ENCODE results near the gene C15orf62. TPM values are rescaled to one million over a fixed set of nuclear protein-coding genes. Genes with fewer than 3 reads are reported as not detected.

C15orf62 gene
- total RNA-seq, 1 donor from 2014 or later = 1.4 TPM

- H3K27me3 ChIP-seq (ENCODE audit: control insufficient read depth, insufficient read depth, low read length) = no peaks in the 10 kb centered on the region
- no peak for TF ChIP-seq CTCF (IDR thresholded peaks at IDR 0.05; ENCODE audit: insufficient read depth, low read length, poor library complexity, severe bottlenecking)
- DNase-seq (ENCODE audit: low read depth) = no peak
- no peaks in the 10 kb centered on the region for H3K36me3 ChIP-seq (ENCODE audit: control insufficient read depth, insufficient read depth, low read length)
- H3K4me3 ChIP-seq (ENCODE audit: low read depth, low read length) = no peak overlapping the region
Observed at GRCh38 chr15:40766194-40766815, 3.5 kb upstream of the C15orf62 start.

- no peak for DNase-seq (ENCODE audit: low read depth)
- TF ChIP-seq CTCF (IDR thresholded peaks at IDR 0.05; ENCODE audit: insufficient read depth, low read length, poor library complexity, severe bottlenecking) = no peak
- Histone ChIP-seq H3K27me3 (ENCODE audit: control insufficient read depth, insufficient read depth, low read length) (no peaks in the 10 kb centered on the region), H3K36me3 (ENCODE audit: control insufficient read depth, insufficient read depth, low read length) (no peaks in the 10 kb centered on the region), H3K4me3 (ENCODE audit: low read depth, low read length) (no peak overlapping the region)
Observed at GRCh38 chr15:40766906-40767837, 2.6 kb upstream of the C15orf62 start.

- Histone ChIP-seq H3K36me3 (ENCODE audit: control insufficient read depth, insufficient read depth, low read length) (no peaks in the 10 kb centered on the region), H3K4me3 (ENCODE audit: low read depth, low read length) (no peak overlapping the region), H3K27me3 (ENCODE audit: control insufficient read depth, insufficient read depth, low read length) (no peaks in the 10 kb centered on the region)
- TF ChIP-seq CTCF (IDR thresholded peaks at IDR 0.05; ENCODE audit: insufficient read depth, low read length, poor library complexity, severe bottlenecking) = no peak
- DNase-seq (ENCODE audit: low read depth) = no peak
Observed at GRCh38 chr15:40767838-40768500, 1.8 kb upstream of the C15orf62 start.

GRCh38 chr15:40768521-40769273, 1.1 kb upstream of the C15orf62 start:
- H3K4me3 ChIP-seq (ENCODE audit: low read depth, low read length) = no peak overlapping the region
- no peaks in the 10 kb centered on the region for H3K27me3 ChIP-seq (ENCODE audit: control insufficient read depth, insufficient read depth, low read length)
- peaks cover 1% of the 10 kb centered on the region for H3K36me3 ChIP-seq (ENCODE audit: control insufficient read depth, insufficient read depth, low read length)
- no peak for DNase-seq (ENCODE audit: low read depth)
- no peak for TF ChIP-seq CTCF (IDR thresholded peaks at IDR 0.05; ENCODE audit: insufficient read depth, low read length, poor library complexity, severe bottlenecking)

- H3K36me3 ChIP-seq (ENCODE audit: control insufficient read depth, insufficient read depth, low read length) = peaks cover 3% of the 10 kb centered on the region
- TF ChIP-seq CTCF (IDR thresholded peaks at IDR 0.05; ENCODE audit: insufficient read depth, low read length, poor library complexity, severe bottlenecking) = no peak
- no peaks in the 10 kb centered on the region for H3K27me3 ChIP-seq (ENCODE audit: control insufficient read depth, insufficient read depth, low read length)
- no peak for DNase-seq (ENCODE audit: low read depth)
- peak overlapping the region; percentile 1 for H3K4me3 ChIP-seq (ENCODE audit: low read depth, low read length)
Observed at GRCh38 chr15:40770147-40770721, 454 bp downstream of the C15orf62 start.

Data from kidney epithelial cell (primary cell).